ENCODE results near the gene NPR2. TPM values are rescaled to one million over a fixed set of nuclear protein-coding genes. Genes with fewer than 3 reads are reported as not detected.

The NPR2 gene
- total RNA-seq, 1 experiment from 2014 or later, result 1.1 TPM

GRCh38 chr9:35792024-35792813, 828 bp downstream of the NPR2 start:
- in situ Hi-C loops (cut with HindIII; ENCODE audit: low pct_unique_long_range_greater_than_20kb, low sequenced_read_pairs), result no loop called here

GRCh38 chr9:35792826-35793225, 1.4 kb downstream of the NPR2 start:
- DNase-seq (ENCODE audit: low read depth, low spot score), result no peak
- in situ Hi-C loops (cut with HindIII; ENCODE audit: low pct_unique_long_range_greater_than_20kb, low sequenced_read_pairs), result no loop called here

More at GRCh38 chr9:35792024-35792813, 828 bp downstream of the NPR2 start:
- no peak for DNase-seq (ENCODE audit: low read depth, low spot score)

DNA sequence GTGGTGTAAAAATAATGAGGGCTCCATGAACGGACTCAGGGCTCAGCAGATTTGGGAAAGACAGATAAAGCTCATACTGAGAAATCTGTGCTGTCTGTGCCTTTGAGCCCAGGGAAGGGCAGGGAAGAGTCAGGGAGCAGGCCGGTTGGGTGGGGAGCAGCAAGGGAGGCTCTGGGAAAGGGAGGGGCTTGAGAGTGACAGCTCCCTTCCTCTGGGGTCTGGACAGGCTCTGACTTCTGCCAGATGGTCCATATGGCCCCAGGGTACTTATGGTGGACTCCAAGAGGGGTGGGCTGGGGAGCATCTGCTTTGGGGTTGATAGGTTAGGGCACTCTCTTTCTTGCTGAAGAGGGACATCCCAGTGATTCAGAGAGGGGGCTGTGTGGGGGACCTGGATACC, 2.1 kb downstream of the NPR2 start:
- no peak for DNase-seq (ENCODE audit: low read depth, low spot score)
- in situ Hi-C loops (cut with HindIII; ENCODE audit: low pct_unique_long_range_greater_than_20kb, low sequenced_read_pairs), result no loop called here

GRCh38 chr9:35795695-35796094, 4.3 kb downstream of the NPR2 start:
- no peak for DNase-seq (ENCODE audit: low read depth, low spot score)
- in situ Hi-C loops (cut with HindIII; ENCODE audit: low pct_unique_long_range_greater_than_20kb, low sequenced_read_pairs), result no loop called here

DNA sequence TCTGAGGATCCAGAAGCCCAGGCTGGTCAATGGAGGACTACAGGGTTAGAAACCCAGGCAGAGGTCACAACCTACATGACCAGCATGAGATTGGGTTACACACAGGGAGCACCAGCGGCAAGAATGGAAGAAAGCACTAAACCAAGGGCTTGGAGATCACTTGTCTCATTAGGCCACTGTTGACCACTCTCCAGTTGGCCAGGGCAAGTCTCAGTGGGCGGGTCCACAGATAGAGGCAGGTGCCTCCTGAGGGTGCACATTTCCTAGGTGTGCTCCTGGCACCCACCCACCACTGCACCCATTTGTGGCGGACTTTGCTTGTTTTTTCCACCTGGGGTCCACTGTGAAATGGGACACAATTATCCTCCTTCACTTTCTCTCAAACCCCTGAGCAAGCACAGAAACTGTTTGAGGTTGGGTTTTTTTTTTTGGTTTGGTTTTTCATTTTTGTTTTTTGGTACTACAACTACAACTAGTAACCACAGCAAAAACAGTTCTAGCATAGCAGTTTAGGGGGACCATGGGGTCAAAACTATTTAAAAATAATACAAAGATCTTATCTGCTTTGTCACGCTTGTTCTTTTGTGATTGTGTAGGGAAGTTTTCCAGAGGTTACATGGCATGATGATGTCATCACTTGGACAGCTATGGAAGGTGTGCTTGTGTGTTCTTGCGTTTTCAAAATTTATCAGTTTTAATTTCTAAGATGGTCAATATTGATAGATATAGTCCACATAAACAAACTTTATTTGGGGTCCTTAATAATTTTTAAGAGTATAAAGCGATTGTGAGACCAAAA, 6.1 kb downstream of the NPR2 start:
- in situ Hi-C loops (cut with HindIII; ENCODE audit: low pct_unique_long_range_greater_than_20kb, low sequenced_read_pairs), result no loop called here

GRCh38 chr9:35798658-35799374, 7.4 kb downstream of the NPR2 start:
- in situ Hi-C loops (cut with HindIII; ENCODE audit: low pct_unique_long_range_greater_than_20kb, low sequenced_read_pairs), result no loop called here
- no peak for DNase-seq (ENCODE audit: low read depth, low spot score)

More for the DNA sequence above, 6.1 kb downstream of the NPR2 start:
- DNase-seq (ENCODE audit: low read depth, low spot score), result no peak

GRCh38 chr9:35800530-35800929, 9.1 kb downstream of the NPR2 start:
- in situ Hi-C loops (cut with HindIII; ENCODE audit: low pct_unique_long_range_greater_than_20kb, low sequenced_read_pairs), result no loop called here
- DNase-seq (ENCODE audit: low read depth, low spot score), result no peak

DNA sequence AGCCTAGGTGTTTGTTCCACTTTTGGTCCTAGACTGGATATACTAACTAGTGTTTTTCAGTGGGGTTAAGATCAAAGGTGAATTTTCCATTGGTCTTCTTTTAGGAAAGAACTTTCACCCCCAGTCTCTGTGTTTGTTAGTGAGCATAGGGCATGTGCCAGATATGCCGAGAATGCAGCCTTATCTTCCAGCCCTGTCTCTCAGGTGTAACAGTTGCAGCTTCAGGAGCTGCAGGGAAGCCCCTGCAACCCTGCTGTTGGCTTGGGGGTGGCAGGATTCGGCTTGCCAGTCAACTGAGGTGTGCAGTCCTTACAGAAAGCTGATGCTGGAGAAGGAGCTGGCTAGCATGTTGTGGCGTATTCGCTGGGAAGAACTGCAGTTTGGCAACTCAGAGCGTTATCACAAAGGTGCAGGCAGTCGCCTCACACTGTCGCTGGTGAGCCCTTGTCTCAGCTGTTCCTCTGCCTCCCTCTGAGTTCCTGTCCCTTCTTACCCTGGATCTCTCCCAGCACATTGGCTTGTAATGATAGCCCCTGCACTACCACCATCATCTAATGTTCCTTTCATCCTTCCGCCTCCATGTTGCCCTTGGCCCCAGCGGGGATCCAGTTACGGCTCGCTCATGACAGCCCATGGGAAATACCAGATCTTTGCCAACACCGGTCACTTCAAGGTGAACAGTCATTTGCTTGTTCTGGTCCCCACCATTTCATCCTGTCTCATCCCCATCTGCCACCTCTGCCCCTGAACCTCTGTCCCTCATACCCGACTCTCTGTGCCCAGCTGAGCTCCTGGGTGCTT, 10.1 kb downstream of the NPR2 start:
- in situ Hi-C loops (cut with HindIII; ENCODE audit: low pct_unique_long_range_greater_than_20kb, low sequenced_read_pairs), result no loop called here

DNA sequence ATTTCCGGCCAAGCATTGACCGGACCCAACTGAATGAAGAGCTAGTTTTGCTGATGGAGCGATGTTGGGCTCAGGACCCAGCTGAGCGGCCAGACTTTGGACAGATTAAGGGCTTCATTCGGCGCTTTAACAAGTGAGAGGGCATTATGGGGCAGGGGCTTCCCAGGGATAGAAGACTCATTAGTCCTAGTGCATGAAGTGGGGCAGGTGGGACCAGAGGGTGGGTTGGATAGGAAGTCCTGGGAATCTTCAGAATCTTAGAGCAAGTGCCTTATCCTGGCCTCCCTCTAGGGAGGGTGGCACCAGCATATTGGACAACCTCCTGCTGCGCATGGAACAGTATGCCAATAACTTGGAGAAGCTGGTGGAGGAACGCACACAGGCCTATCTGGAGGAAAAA, 14.7 kb downstream of the NPR2 start:
- in situ Hi-C loops (cut with HindIII; ENCODE audit: low pct_unique_long_range_greater_than_20kb, low sequenced_read_pairs), result no loop called here
- no peak for DNase-seq (ENCODE audit: low read depth, low spot score)

More for the DNA sequence above, 10.1 kb downstream of the NPR2 start:
- no peak for DNase-seq (ENCODE audit: low read depth, low spot score)

- DNase-seq (ENCODE audit: low read depth, low spot score), result no peak
- in situ Hi-C loops (cut with HindIII; ENCODE audit: low pct_unique_long_range_greater_than_20kb, low sequenced_read_pairs), result no loop called here
Observed at GRCh38 chr9:35808433-35808832, 17.0 kb downstream of the NPR2 start.

GRCh38 chr9:35810122-35810521, 18.7 kb downstream of the NPR2 start:
- in situ Hi-C loops (cut with HindIII; ENCODE audit: low pct_unique_long_range_greater_than_20kb, low sequenced_read_pairs), result no loop called here

DNA sequence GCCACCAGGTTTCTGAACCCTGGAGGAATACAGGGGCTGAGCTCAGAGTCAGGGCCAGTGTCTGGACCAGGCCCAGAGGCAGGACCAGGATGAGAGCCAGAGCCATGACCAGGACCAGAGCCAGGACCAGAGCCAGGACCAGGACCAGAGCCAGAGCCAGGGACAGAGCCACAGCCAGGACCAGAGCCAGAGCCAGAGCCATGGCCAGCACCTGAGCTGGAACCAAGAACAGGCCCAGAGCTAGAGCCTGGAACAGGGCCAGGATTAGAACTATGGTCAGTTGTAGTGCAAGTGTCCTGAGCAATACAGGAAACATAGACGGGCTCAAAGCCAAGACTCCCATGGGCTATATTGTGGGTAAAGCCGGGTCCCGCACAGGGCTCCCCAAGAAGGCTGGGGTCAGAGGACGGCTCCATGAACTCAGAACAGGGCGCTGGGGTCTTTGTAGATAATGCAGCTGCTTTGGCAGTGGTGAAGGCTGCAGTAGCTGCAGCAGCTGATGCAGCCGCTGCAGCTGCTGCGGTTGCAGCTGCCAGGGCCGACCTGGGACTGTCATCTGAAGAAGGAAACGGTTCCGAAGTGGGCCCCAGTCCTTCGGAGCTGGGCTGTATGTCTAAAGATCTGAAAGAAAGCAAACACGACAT, 20.1 kb downstream of the NPR2 start:
- no peak for DNase-seq (ENCODE audit: low read depth, low spot score)
- in situ Hi-C loops (cut with HindIII; ENCODE audit: low pct_unique_long_range_greater_than_20kb, low sequenced_read_pairs), result no loop called here

More at GRCh38 chr9:35810122-35810521, 18.7 kb downstream of the NPR2 start:
- DNase-seq (ENCODE audit: low read depth, low spot score), result no peak

- peak; percentile 88 for DNase-seq (ENCODE audit: low read depth, low spot score)
Observed at GRCh38 chr9:35812025-35812602, 20.7 kb downstream of the NPR2 start, which contains the start of gene SPAG8. Gene SPAG8 (minus strand): TSS chr9:35812262. CDS start chr9:35812147, 115 bp downstream.

DNA sequence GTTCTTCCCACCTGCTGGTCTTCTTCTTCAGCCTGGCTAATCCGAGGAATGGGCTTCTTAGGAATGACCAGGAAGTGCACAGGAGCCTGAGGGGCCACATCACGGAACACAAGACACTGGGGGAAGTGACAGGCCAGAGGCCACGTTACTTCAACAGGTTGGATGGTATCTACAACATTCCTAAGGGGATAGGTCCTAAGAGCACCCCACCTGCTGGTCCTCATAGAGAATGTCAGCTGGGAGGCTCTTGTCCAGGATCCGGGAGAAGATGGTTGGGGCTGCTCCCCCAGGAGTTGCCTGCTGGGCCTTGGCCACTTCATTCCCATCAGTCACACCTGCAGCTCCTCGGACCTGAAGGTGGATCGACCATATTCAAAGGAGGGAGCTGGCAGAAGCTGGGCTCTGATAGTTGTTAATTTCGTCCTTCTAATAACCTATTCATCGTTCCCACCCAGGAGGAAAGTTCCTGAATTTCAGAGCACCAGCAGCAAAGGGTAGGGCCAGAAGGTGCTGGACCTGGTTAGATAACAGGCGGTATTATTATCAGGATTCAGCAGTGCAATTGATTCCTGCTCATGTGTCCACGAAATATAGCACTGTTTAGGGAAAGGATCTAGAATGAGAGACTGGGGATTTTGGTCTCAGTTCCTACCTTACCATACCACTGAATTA, 22.2 kb downstream of the NPR2 start:
- in situ Hi-C loops (cut with HindIII; ENCODE audit: low pct_unique_long_range_greater_than_20kb, low sequenced_read_pairs), result no loop called here
- DNase-seq (ENCODE audit: low read depth, low spot score), result peak; percentile 37

More at GRCh38 chr9:35812025-35812602, 20.7 kb downstream of the NPR2 start, which contains the start of gene SPAG8:
- in situ Hi-C loops (cut with HindIII; ENCODE audit: low pct_unique_long_range_greater_than_20kb, low sequenced_read_pairs), result no loop called here

- in situ Hi-C loops (cut with HindIII; ENCODE audit: low pct_unique_long_range_greater_than_20kb, low sequenced_read_pairs), result no loop called here
Observed at GRCh38 chr9:35814106-35814840, 22.9 kb downstream of the NPR2 start.

More at GRCh38 chr9:35814106-35814840, 22.9 kb downstream of the NPR2 start:
- DNase-seq (ENCODE audit: low read depth, low spot score), result peak; percentile 60

Data from SK-MEL-5 (cell line).